Stimulated activated CD8-positive, alpha-beta memory T cell treated with anti-CD3 and anti-CD28 coated beads, Interleukin-7, amount 100 ng/mL, for 24 hours (primary cell): ENCODE data around the gene CDR2L.

Source experiments
- DNase-seq: peaks from one replicate; pipeline ENCODE4 v3.0.0-alpha.2; 2020; ENCODE audit warnings: low read depth

Gene CDR2L

DNA sequence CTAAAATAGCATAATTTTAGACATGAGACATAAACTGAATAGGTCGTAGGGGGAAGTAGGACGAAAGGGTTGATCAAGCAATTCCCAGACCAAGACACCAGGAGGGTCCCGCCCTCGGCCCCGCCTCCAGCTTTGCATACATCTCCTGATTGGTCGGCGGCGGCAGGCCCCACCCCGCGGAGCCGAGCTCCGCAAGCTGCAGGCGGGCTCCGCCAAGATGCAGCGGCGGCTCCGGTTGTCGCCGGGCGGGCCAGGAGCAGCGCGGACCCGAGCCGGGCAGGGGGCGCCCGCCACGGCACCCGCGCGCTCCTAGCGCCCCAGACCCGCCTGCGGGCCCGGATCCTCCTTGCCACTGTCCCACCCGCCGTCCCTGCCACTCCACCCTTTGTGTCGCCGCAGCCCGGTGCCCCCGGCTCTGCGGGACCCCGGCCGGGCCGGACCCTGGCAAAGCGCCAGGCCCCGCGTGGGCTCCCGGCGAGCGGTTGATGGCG, at the start of gene CDR2L:
TSS of gene CDR2L (plus strand) at position 215 of the 491 bp plus-strand sequence. CDS start 412 bp downstream, outside the sequence.
- DNase-seq, result peak; percentile 86

DNA sequence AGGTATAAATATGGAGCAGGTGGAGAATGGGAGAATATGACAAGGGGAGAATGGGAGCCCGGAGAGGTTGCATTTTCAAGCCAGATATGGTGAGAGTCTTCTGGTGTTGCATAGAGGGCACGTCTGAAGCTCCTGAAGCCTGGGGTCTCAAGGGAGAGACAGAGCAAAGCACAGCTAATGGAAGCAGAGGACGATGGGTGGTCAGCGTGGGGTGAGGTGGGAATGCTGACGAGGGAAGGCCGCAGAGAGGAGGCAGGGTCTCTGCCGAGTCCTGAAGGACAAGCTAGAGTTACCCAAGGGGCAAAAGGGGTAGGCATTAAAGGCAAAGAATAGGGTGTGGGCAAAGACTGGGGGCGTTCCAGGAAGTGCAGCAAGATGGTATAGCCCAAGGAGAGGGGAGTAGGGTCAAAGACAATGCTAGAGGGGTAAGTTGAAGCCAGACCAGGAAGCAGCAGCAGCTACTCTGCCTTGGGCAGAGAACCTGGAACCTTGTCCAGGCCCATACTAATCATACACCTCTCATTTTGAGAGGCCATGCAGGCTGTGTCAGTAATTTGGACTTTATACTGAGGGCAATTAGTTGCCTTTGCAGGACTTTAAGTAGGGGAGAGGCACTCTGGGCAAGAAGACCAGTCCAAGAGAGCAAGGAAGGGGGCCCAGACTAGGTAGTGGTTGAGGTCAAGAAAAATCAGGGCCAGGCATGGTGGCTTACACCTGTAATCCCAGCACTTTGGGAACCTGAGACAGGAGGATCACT, 49.1 kb upstream of the CDR2L start:
- no peak for DNase-seq

DNA sequence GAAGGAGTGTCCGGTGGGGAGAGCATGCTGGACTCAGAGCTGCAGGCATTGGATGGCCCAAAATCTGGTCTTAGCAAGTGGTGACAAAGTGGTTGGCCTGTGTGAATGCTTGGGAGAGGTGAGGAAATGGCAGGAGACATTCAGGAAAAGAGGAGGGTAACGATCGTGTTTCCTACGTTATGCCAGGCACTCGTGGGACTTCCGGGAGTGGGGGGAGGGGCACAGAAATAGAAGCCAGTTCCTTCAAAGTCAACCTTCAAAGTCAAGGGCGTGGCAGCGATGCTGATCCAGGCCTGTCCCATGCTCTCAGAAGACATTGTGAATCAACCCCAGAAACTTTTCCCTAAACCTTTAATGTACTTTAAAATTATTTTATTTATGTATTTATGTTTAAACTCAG, 47.9 kb upstream of the CDR2L start:
- no peak for DNase-seq

DNA sequence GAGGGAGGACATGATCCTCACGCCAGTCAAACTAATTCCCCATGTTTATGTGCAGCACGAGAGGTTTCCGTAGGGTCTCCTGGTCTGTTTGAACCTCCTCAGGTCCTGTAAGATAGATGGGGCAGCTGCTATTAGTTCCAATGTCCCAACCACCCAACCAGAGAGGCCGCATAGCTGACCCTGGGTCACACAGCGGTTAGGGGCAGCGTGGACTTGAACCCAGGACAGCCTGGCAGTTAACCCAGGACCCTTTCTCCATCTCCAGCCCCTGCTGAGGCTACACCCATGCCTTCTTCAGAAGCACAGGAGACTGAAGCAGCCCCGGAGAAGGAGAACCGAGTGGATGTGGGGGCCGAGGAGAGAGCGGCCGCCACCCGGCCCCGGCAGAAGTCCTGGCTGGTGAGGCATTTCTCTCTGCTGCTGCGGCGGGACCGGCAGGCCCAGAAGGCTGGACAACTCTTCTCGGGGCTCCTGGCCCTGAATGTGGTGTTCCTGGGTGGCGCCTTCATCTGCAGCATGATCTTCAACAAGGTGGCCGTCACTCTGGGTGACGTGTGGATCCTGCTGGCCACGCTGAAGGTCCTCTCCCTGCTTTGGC, 46.2 kb upstream of the CDR2L start:
- no peak for DNase-seq

DNA sequence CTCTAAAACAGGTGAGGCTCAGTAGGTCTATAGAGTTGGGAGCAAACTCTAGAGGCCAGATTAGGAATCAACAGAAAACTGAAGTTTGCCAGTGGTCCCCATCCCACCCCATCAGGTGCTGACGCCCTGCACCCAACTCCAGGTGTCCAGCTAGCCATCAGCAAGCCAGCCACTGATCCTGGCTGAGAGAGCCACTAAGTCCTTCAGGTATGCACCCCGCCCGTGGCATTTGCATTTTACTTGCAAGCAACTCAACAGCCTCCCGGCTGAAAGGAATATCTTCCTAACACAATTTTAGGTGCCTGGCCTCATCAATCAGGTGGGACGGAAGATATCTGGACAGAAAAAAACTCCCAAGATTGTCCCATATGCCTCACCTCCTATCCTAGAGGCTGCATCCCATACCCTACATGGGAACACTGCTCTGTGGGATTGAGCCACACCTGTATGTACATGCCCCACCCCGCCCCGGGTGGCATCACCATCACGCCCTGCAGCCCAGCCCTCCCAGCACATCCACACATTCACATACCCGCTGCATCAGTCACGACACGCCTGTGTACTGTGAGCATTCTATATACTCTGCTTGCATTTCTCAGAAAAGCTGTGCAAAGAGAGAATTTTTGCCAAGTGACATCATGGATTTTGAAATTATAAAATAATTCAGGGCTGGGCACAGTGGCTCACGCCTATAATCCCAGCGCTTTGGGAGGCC, 43.5 kb upstream of the CDR2L start:
- DNase-seq, result no peak

DNA sequence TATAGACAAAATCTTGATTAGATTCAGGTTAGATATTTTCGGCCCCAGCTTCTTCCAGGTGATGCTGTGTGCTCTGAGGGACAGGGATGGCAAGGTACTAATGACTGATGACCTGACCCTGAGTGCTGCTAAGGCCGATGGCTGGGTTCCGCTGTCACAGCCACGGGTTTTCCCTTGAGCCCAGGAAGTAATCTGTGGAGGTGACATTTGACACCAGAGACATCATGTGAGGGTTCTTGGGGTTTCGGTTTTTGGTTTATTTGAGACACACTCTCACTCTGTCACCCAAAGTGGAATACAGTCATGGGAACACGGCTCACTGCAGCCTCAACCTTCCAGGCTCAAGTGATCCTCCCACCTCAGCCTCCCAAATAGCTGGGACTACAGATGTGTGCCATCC, 41.9 kb upstream of the CDR2L start:
- no peak for DNase-seq

DNA sequence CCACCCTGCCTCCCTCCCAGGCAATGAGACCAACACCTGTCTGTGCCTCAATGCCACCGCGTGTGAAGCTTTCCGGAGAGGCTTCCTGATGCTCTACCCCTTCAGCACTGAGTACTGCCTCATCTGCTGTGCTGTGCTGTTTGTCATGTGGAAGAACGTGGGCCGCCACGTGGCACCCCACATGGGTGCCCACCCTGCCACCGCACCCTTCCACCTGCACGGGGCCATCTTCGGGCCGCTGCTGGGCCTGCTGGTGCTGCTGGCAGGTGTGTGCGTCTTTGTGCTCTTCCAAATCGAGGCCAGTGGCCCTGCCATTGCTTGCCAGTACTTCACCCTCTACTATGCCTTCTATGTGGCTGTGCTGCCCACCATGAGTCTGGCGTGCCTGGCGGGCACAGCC, 40.8 kb upstream of the CDR2L start:
- no peak for DNase-seq

DNA sequence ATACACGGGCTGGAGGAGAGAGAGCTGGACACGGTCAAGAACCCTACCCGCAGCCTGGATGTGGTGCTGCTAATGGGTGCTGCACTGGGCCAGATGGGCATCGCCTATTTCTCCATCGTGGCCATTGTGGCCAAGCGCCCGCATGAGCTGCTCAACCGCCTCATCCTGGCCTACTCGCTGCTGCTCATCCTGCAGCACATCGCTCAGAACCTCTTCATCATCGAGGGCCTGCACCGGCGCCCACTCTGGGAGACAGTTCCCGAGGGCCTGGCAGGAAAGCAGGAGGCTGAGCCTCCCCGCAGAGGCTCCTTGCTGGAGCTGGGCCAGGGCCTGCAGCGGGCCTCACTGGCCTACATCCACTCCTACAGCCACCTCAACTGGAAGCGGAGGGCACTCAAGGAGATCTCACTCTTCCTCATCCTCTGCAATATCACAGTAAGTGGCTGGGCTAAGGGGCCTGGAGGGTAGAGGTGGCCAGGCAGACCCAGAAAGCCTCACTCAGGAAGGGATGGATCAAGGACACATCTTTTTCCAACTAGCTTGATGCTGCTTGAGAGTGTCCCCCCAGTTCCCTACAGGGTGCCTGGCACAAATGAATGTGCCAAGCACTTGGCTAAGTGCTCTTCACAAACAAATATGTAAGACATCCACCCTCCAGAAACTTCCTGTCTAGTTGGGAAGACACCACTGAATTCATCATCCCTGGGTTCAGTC, 40.2 kb upstream of the CDR2L start:
- DNase-seq, result no peak

DNA sequence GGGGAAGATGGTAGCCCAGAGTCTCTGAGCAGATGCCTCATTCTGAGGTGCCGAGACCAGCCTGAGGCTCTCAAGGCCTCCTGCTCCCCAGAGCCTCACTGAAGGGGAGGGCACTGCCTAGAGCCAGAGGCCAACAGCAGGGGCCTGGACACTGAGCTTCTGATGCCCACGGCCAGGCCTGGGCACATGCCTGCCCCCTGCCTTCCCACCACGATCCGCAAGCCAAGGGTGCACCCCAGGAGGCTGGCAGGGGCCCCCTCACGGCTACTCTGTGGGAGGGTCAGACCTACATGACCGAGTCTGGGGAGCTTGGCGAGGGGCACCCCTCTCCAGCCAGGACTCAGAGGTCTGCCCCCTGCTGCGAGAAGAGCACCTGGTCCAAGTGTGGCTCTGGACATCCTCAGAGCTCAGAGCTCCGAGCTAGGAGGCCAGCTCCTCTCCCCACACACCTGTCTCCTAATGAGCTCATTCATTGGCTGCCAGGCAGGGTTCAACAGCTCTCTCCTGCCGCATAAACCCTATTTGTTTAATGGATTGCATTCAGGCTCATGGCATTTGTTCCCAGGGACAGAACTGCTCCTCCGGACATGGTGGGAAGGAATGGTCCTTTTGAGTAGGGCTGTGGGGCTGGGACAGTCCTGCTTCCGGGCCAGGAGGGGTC, 37.8 kb upstream of the CDR2L start:
- DNase-seq, result no peak

DNA sequence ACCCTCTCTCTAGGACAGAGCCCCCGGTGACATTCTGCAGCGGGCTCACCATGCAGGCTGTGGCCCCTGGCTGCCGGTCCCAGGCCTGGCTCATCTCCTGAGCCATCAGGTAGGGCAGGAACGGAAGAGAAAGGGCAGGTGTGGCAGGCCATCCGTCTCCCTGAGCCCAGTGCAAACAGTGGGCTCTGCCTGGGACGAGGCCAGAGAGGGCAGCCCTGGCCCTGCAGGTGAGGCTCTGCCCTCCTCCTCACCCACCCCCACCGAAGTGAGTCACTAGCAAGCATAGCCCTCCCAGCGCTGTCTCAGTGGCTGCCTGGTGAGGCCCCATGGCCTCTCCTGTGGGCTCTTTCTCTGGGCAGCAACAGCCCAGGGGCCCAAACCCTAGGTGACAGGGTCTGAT, 37.2 kb upstream of the CDR2L start:
- DNase-seq, result no peak

DNA sequence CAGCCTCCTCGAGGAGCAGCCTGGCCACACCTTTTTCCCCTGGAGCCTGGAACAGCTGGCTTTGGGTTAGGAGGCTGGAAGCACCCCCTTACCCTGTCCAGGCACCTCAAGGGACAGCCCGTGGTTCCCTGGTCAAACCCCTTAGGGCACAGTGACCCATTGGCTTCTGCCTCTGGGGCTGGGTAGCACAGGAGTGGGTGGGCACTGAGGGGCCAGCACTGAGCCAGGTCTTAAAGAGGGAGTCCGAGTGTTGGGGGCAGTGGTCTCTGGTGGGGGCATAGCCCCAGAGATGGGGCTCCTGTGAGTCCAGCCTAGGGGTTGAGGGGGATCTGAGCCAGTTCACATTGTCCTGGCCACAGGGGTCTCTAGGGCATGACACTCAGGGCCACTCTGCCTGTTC, 36.4 kb upstream of the CDR2L start:
- no peak for DNase-seq

DNA sequence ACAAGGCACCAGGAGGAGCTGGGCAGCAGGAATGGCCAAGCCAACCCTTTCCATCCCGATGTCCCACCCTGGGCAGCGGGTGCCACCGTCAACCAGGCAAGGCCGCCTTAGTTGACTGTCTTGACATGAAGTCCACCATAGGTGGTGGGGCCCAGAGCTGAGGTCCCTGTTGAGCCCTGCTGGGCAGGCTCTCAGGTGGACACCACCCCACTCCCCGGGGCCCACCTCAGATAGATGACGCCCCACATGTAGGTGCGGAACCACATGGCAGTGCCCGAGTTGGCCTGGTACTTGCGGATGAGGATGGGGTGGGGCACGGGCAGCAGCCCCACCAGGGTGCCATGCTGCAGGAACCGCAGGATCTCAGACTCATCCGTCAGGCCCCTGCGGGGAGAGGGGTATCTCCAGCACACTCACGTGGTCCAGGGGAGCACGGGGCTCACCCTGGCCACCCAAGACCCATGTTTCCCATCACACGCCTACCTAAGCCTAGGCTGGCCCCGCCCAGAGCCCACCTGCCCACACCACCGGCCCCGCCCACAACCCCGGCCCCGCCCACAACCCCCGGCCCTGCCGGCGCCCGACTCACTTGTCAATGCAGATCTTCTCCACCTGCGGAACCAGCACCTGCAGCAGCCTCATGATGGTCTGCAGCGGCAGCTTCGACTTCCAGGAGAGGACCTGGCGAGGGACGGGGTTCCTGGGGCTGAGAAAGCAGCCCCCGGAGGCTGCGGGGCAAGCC, 35.6 kb upstream of the CDR2L start:
- DNase-seq, result no peak

DNA sequence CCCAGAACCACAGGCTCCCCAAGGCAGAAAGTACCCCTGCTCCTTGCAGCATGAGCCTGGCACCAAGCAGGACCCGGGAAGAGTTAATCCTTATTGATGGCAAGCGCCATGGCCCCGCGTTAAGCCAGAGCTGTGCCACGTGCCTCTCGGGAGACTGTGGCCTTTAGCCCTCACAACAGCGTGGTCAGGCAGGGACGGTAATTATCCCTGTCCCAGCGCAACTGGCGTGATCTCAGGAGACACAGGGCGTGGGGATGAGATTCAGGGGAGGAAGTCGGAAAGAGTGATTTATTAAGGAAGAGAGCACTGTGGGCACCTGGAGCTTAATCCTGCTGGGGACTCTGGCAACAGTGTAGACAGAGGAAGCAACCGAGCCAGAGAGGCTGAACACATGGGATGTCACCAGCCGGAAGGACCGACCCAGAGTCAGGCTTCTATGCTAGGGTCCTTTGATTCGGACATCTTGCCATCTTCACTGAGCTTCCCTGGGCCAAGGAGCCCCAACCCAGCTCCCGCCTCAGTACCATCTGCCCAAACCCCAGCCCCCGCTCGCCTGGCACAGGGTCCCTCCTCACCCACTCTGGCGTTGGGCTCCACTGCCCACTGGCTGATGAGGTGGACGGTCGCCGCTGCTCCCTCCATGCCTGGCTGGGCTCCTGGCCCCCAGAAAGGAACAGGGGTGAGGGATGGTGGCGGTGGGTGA, 34.9 kb upstream of the CDR2L start:
- no peak for DNase-seq

DNA sequence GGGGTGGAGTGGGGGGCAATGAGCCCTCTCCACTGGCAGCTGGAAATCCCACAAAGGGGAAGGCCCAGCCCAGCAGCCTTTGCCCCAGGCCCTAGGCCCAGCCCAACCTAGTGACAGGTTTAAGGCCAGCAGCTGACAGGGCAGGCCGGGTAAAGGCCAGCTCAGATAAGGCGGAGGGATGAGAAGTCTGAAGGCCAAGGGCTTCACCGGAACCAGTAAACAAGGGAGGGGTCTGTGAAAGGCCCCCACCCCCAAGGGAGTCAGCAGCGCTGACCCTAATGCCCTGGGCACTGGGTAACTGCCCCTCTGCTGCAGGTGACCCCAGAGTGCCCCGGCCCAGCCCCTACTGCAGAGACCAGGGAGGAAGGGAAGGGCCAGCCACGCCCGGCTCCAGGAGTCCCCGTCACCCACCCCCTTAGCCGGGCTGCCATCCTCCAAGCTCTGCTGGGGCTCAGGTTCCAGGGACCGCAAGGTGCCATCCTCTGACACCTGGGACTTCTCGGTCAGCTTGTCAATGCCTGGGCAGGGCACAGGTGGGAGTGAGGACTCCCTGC, 34.2 kb upstream of the CDR2L start:
- DNase-seq, result no peak

DNA sequence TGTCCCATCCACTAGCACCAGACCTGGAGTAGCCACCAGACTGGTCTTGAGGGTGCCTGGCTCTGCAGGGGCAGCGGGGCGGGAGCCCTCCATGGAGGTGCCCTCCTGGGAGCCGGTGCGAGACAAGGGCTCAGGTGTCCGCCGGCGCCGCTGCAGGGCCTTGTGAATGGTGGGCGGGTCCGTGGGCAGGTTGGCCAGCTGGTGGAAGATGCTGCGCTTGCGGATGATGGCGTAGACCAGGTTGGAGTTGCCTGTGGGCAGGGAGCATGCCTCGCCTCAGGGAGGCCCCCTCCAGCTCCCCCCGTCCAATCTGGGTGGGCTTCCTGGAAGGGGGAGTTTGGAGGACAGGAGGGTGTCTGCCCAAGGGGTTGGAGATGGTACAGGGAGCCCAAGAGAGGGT, 33.3 kb upstream of the CDR2L start:
- no peak for DNase-seq

DNA sequence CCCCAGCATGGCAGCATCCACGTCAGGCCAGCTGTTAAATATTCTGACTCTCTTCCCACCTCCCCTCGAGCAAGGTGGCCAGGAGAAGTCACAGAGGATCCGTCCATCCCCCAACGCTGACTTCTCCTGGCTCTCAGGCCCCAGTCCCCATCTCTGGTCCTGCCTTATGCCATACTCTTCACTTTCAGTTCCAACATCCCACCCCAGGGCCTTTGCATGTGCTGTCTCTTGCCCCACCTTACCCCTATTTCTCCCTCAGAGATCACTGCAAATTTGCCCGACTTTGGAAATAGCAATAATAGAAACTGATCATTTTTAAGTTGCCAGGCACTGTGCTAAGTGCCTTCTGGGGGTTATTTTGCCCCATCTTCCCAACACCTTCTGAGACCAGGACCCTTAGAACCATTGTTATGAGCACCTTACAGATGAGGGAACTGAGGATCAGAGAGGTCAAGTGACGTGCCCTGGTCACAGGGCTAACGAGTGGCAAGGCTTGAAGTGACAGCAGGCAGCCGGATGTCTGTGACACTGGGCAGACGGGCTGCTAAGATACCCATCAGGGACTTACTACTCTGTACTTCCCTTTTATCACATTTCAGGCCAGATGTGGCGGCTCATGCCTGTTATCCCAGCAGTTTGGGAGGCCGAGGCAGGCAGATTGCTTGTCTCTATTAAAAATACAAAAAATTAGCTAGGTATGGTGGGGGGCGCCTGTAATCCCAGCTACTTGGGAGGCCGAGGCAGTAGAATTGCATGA, 32.6 kb upstream of the CDR2L start:
- no peak for DNase-seq

DNA sequence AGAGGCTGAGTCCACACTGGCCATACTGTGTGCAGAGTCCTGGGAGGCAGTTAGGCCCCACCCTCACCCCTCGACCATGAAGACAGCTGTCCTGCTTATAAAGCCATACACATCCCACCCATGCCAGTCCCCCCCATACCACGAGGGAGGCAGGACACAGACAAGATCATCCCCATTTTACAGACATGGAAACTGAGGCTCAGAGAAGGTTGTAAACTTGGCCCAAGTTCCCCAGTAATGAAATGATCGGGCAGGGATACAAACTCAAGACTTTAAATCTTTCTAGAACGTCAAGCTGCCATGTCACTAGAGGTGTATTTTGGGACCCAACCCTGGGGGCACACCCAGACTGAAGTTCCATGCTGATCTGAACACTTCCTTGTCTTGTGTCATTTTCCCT, 31.3 kb upstream of the CDR2L start:
- DNase-seq, result no peak

DNA sequence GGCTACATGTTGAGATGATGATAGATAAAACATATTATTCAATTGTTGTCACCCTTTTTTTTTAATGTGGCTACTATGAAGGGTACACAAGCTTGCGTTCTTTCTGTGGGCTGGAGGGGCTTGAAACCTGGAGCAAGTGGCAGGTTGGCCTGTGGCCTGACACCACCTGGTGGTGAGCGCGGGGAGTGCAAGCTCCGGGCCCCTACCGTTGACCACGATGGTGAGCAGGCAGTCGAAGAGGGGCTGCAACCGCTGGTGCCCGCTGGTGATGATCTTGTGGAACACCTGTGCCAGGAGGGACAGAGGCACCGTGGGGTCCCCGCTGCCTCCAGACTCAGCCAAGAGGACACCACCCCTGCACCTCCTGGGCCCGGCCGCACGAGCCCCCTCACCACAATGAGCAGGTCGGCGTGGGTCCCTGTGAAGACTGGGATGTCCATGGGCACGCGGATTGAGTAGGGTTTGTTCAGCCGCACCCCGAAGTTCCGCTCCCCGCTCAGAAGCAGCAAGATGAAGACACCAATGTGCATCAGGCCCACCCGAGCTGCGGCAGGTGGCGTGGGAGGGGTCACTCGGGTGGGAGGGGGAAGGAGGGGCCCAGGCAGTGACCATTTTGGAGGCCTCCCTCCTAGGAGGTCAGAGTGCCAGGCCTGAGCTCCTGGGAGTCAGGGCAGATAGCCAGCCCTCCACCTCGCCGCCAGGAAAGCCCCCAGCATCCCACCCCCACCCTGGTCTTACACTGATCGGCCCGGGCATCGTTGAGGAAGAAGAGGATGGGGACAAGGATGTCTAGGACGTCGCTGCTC, 29.3 kb upstream of the CDR2L start:
- DNase-seq, result peak; percentile 78
